Endothelial cell of umbilical vein (primary cell): ENCODE measurements around the gene DTX4. TPM values are rescaled to one million over a fixed set of nuclear protein-coding genes. Genes with fewer than 3 reads are reported as not detected.

Experiments used
- BruUV-seq: library from RNA; stranded (reverse); fragments of 400-500 nt; replicated peaks from 2 replicates; lab custom pipeline; 2021; lab: Mats Ljungman, UMichigan
- CTCF ChIA-PET: fragments of 300-600, 350-600 bp; sonication (Branson Sonifier 250); formaldehyde crosslinking; loops from one replicate; lab custom pipeline; 2021; ENCODE audit warnings: antibody characterized with exemption, inconsistent platforms; lab: Charles Lee
- POLR2A ChIA-PET: fragments of 300-600, 350-600 bp; sonication (Branson Sonifier 250); formaldehyde crosslinking; loops from one replicate; lab custom pipeline; 2021; ENCODE audit warnings: antibody characterized with exemption, inconsistent platforms; lab: Charles Lee
- DNase-seq: peaks from one replicate; pipeline ENCODE4 v3.0.0-alpha.2; 2011; ENCODE audit warnings: low read depth, low spot score
- FAIRE-seq: peaks from 2 replicates; lab custom pipeline; 2011; peaks lifted over from hg19 to GRCh38; lab: Jason Lieb, UNC
- H2AFZ ChIP-seq: 2 replicates; pipeline ENCODE4 v1.6.0; 2012; ENCODE audit warnings: low read depth, low read length, control low read depth, inconsistent platforms
- H3K27ac ChIP-seq: 2 replicates; pipeline ENCODE4 v1.5.1; 2011; ENCODE audit warnings: low read depth, mild to moderate bottlenecking, control low read depth, low read length, moderate library complexity; ENCODE audit not compliant: insufficient read depth
- H3K27me3 ChIP-seq, 2 experiments: 2 replicates each; pipeline versions ENCODE4 v1.6.0 to v1.6.1; 2011; ENCODE audit warnings: low read length in 2 of 2, mixed read lengths in 1 of 2; ENCODE audit not compliant: control insufficient read depth in 2 of 2, insufficient read depth in 2 of 2
- H3K36me3 ChIP-seq, 2 experiments: 2 replicates in 1 of 2; 3 replicates in 1 of 2; pipeline ENCODE4 v1.5.1; 2011; ENCODE audit warnings: low read length in 2 of 2, mild to moderate bottlenecking in 1 of 2, moderate library complexity in 1 of 2; ENCODE audit not compliant: control insufficient read depth in 2 of 2, insufficient read depth in 2 of 2; ENCODE audit errors: extremely low read depth in 1 of 2
- H3K4me1 ChIP-seq: 3 replicates; pipeline ENCODE4 v1.5.1; 2011; ENCODE audit warnings: mild to moderate bottlenecking, low read length; ENCODE audit not compliant: control insufficient read depth, insufficient read depth; ENCODE audit errors: extremely low read depth
- H3K4me2 ChIP-seq: 2 replicates; pipeline ENCODE4 v1.6.1; 2011; ENCODE audit warnings: low read length, control low read depth, mixed read lengths; ENCODE audit not compliant: insufficient read depth
- H3K4me3 ChIP-seq, 3 experiments: fragments of 200-600 bp in 1 of 3; sonication (generic), shearing (Covaris generic) in 1 of 3; replicated peaks in 1 of 3; 2 replicates each; pipeline ENCODE4 v1.5.1; 2011 to 2016; ENCODE audit warnings: control low read depth in 3 of 3, low read length in 3 of 3, mild to moderate bottlenecking in 2 of 3, inconsistent platforms in 1 of 3, low read depth in 1 of 3, moderate library complexity in 1 of 3; ENCODE audit not compliant: insufficient read depth in 1 of 3
- H3K79me2 ChIP-seq: 2 replicates; pipeline ENCODE4 v1.6.0; 2012; ENCODE audit warnings: low read length, inconsistent platforms; ENCODE audit not compliant: control insufficient read depth, insufficient read depth
- H3K9ac ChIP-seq: replicated peaks from 2 replicates; pipeline ENCODE3; 2011; ENCODE audit warnings: low read length, control low read depth; ENCODE audit not compliant: insufficient read depth; ENCODE audit errors: extremely low read depth
- H3K9me1 ChIP-seq: replicated peaks from 3 replicates; pipeline ENCODE4 v1.6.0; 2011; ENCODE audit warnings: mild to moderate bottlenecking, low read length; ENCODE audit not compliant: control insufficient read depth, insufficient read depth; ENCODE audit errors: extremely low read depth
- H3K9me3 ChIP-seq: replicated peaks from 2 replicates; pipeline ENCODE4 v1.5.1; 2012; ENCODE audit warnings: low read length, inconsistent platforms; ENCODE audit not compliant: control insufficient read depth, insufficient read depth
- H4K20me1 ChIP-seq: replicated peaks from 2 replicates; pipeline ENCODE3; 2011; ENCODE audit warnings: mild to moderate bottlenecking, low read length; ENCODE audit not compliant: control insufficient read depth, insufficient read depth; ENCODE audit errors: extremely low read depth
- CTCF ChIP-seq, 2 donors: IDR thresholded peaks; 1 replicate in 1 of 2; 2 replicates in 1 of 2; pipeline ENCODE4 v1.5.1; 2011; ENCODE audit warnings: low read length in 2 of 2, mild to moderate bottlenecking in 2 of 2, moderate library complexity in 2 of 2, control low read depth in 1 of 2, inconsistent platforms in 1 of 2, low read depth in 1 of 2; ENCODE audit not compliant: insufficient read depth in 1 of 2; ENCODE audit errors: extremely low read depth in 1 of 2
- EZH2 ChIP-seq: IDR thresholded peaks from 2 replicates; pipeline ENCODE4 v1.6.1; 2012; ENCODE audit warnings: borderline replicate concordance, low read depth, mild to moderate bottlenecking, moderate library complexity, low read length, inconsistent platforms; ENCODE audit not compliant: severe bottlenecking
- FOS ChIP-seq: IDR thresholded peaks from 2 replicates; pipeline ENCODE4 v1.6.1; 2011; ENCODE audit warnings: mild to moderate bottlenecking, low read length, moderate library complexity, borderline replicate concordance; ENCODE audit not compliant: insufficient read depth
- GATA2 ChIP-seq: IDR thresholded peaks from 2 replicates; pipeline ENCODE4 v1.7.0; 2011; ENCODE audit warnings: low read depth, mild to moderate bottlenecking, moderate library complexity, mixed read lengths, low read length; ENCODE audit not compliant: insufficient read length, insufficient read depth
- JUN ChIP-seq: IDR thresholded peaks from 2 replicates; pipeline ENCODE4 v1.6.1; 2011; ENCODE audit warnings: borderline replicate concordance, low read depth; ENCODE audit not compliant: insufficient read length, insufficient read depth
- MYC ChIP-seq: IDR thresholded peaks from one replicate; pipeline ENCODE4 v1.6.1; 2011; ENCODE audit warnings: mild to moderate bottlenecking, low read depth, low read length
- POLR2A ChIP-seq: IDR thresholded peaks from 2 replicates; pipeline ENCODE4 v1.6.1; 2012; ENCODE audit warnings: low read depth, mild to moderate bottlenecking, control low read depth, low read length
- POLR2AphosphoS5 ChIP-seq: IDR thresholded peaks from 2 replicates; pipeline ENCODE4 v1.6.1; 2012; ENCODE audit warnings: low read depth, mild to moderate bottlenecking, control low read depth, low read length, moderate library complexity; ENCODE audit not compliant: insufficient read depth
- dilution Hi-C: fragments of 300-500 bp; cut with MboI; formaldehyde crosslinking; loops from one replicate; pipeline ENCODE4 v1.15.0; 2019; ENCODE audit warnings: low sequenced_read_pairs; ENCODE audit not compliant: extremely low pct_ligation_motif_present
- intact Hi-C: fragments of 100-400 bp; cut with micrococcal nuclease; formaldehyde crosslinking; loops from one replicate; pipeline ENCODE4 v1.10.0; 2022
- polyA plus RNA-seq, 4 experiments: library from polyadenylated mRNA; depleted of rRNA in 3 of 4; stranded (reverse) in 3 of 4; unstranded in 1 of 4; fragments of >200 nt; gene quantifications; 2 replicates each; pipeline versions ENCODE4 v1.2.1 to v1.2.3, GENCODE V29; 2011 to 2012; ENCODE audit warnings: missing spikeins in 1 of 4
- total RNA-seq: library from RNA; stranded (reverse); gene quantifications from 2 replicates; pipeline ENCODE4 v1.2.3, GENCODE V29; 2021
- TF ChIP-seq, protein P1 (sequence below): IDR thresholded peaks from 2 replicates; pipeline ENCODE4 v1.6.1; 2011; ENCODE audit not compliant: insufficient read depth, insufficient read length

DTX4 gene
- total and polyA plus RNA-seq, 2 donors (not counting 3 experiments of a cell fraction or from before 2014, with no cell fraction given) = 0.08 to 0.91 TPM

- BruUV-seq = no TSS peak
- Histone ChIP-seq H3K9me3 (no peaks in the 10 kb centered on the region), H3K79me2 (no peaks in the 10 kb centered on the region), H3K9me1 (no peaks in the 10 kb centered on the region), H3K4me2 (no peak overlapping the region), H3K9ac (no peak overlapping the region), H2AFZ (no peak overlapping the region), H3K4me1 (peaks cover 2% of the 10 kb centered on the region), H3K27ac (no peak overlapping the region), H4K20me1 (no peaks in the 10 kb centered on the region), H3K4me3 (no peak overlapping the region), H3K27me3 (peaks cover 4 to 11% of the 10 kb centered on the region in 2 experiments), H3K36me3 (no peaks in the 10 kb centered on the region)
- TF ChIP-seq POLR2A (no peak), MYC (no peak), POLR2AphosphoS5 (no peak), EZH2 (no peak), GATA2 (no peak), JUN (no peak), FOS (no peak), CTCF (IDR thresholded peaks at IDR 0.05; ENCODE audit: extremely low read depth in 1 of 2, insufficient read depth in 1 of 2, low read depth in 1 of 2, low read length in 2 of 2) (no peak)
- TF ChIP-seq, protein P1, sequence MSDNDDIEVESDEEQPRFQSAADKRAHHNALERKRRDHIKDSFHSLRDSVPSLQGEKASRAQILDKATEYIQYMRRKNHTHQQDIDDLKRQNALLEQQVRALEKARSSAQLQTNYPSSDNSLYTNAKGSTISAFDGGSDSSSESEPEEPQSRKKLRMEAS = no peak
- intact Hi-C loops (no loop called here), dilution Hi-C loops (no loop called here)
- no peak for FAIRE-seq
- no peak for DNase-seq
- ChIA-PET POLR2A (no interaction called here), CTCF (interaction anchor here (1.4 to 6.4 kb wide), 4 partner anchors 11 to 19 kb away, joined by 7 to 74 read pairs (median 18); partner anchors contain the start of gene DTX4)
These were observed 15.7 kb downstream of the DTX4 start for GRCh38 chr11:59187587-59187986.
